ENCODE results near the gene NPDC1.

NPDC1 gene

GRCh38 chr9:137031904-137032640 lies 13.9 kb downstream of the NPDC1 start, which contains the start of gene FUT7:
Gene FUT7, minus strand, starts transcription at chr9:137032088. Its CDS starts 97 bp downstream, at chr9:137031991.
- Histone ChIP-seq H3K4me2 (ENCODE audit: low read length) (no peak within 1 kb of the TSS), H3K4me1 (peaks cover 5% of the 10 kb centered on the region), H3K36me3 (ENCODE audit: control insufficient read depth, insufficient read depth, low read length) (no peaks in the 10 kb centered on the region), H3K9ac (no peak within 1 kb of the TSS), H3K27ac (no peak within 1 kb of the TSS), H3K4me3 (ENCODE audit: low read depth, low read length) (no peak within 1 kb of the TSS), H2AFZ (no peak within 1 kb of the TSS), H3K79me2 (peaks cover 2% of the 10 kb centered on the region), H3K9me3 (ENCODE audit: control insufficient read depth, low read length) (no peaks in the 10 kb centered on the region), H3K27me3 (ENCODE audit: control insufficient read depth, insufficient read depth, low read length) (no peaks in the 10 kb centered on the region)
- TF ChIP-seq CTCF (IDR thresholded peaks at IDR 0.05) = no peak

- peaks cover 12% of the 10 kb centered on the region for H3K4me1 ChIP-seq
- H3K27ac ChIP-seq = no peak overlapping the region
Measured at GRCh38 chr9:137030538-137031527, 15.1 kb downstream of the NPDC1 start.

GRCh38 chr9:137030006-137030405 lies 16.0 kb downstream of the NPDC1 start:
- Histone ChIP-seq H3K79me2 (peaks cover 3% of the 10 kb centered on the region), H3K4me3 (ENCODE audit: low read depth, low read length) (no peak overlapping the region), H3K27me3 (ENCODE audit: control insufficient read depth, insufficient read depth, low read length) (no peaks in the 10 kb centered on the region), H3K9me3 (ENCODE audit: control insufficient read depth, low read length) (no peaks in the 10 kb centered on the region), H2AFZ (no peak overlapping the region), H3K4me1 (peaks cover 12% of the 10 kb centered on the region), H3K36me3 (ENCODE audit: control insufficient read depth, insufficient read depth, low read length) (no peaks in the 10 kb centered on the region), H3K27ac (no peak overlapping the region), H3K9ac (no peak overlapping the region), H3K4me2 (ENCODE audit: low read length) (no peak overlapping the region)
- no peak for TF ChIP-seq CTCF (IDR thresholded peaks at IDR 0.05)

More at GRCh38 chr9:137030538-137031527, 15.1 kb downstream of the NPDC1 start:
- peaks cover 3% of the 10 kb centered on the region for H3K79me2 ChIP-seq
- no peak overlapping the region for H3K4me2 ChIP-seq (ENCODE audit: low read length)
- no peaks in the 10 kb centered on the region for H3K9me3 ChIP-seq (ENCODE audit: control insufficient read depth, low read length)
- no peak overlapping the region for H3K4me3 ChIP-seq (ENCODE audit: low read depth, low read length)
- no peak overlapping the region for H2AFZ ChIP-seq
- no peak for TF ChIP-seq CTCF (IDR thresholded peaks at IDR 0.05)
- H3K27me3 ChIP-seq (ENCODE audit: control insufficient read depth, insufficient read depth, low read length) = no peaks in the 10 kb centered on the region
- no peaks in the 10 kb centered on the region for H3K36me3 ChIP-seq (ENCODE audit: control insufficient read depth, insufficient read depth, low read length)
- H3K9ac ChIP-seq = no peak overlapping the region

- no peak overlapping the region for H3K9ac ChIP-seq
- peaks cover 3% of the 10 kb centered on the region for H3K79me2 ChIP-seq
- H3K4me1 ChIP-seq = peaks cover 12% of the 10 kb centered on the region
- H3K27ac ChIP-seq = no peak overlapping the region
- TF ChIP-seq CTCF (IDR thresholded peaks at IDR 0.05) = peak; percentile 78
- no peak overlapping the region for H2AFZ ChIP-seq
- no peaks in the 10 kb centered on the region for H3K36me3 ChIP-seq (ENCODE audit: control insufficient read depth, insufficient read depth, low read length)
- no peak overlapping the region for H3K4me3 ChIP-seq (ENCODE audit: low read depth, low read length)
- H3K9me3 ChIP-seq (ENCODE audit: control insufficient read depth, low read length) = no peaks in the 10 kb centered on the region
- H3K27me3 ChIP-seq (ENCODE audit: control insufficient read depth, insufficient read depth, low read length) = no peaks in the 10 kb centered on the region
- peak overlapping the region; percentile 97 for H3K4me2 ChIP-seq (ENCODE audit: low read length)
Measured at GRCh38 chr9:137029058-137029936, 16.7 kb downstream of the NPDC1 start.
